Keratinocyte (primary cell): ENCODE measurements around the gene NCKAP5. TPM values are rescaled to one million over a fixed set of nuclear protein-coding genes. Genes with fewer than 3 reads are reported as not detected.

Source experiments
- DNase-seq: peaks from one replicate; pipeline ENCODE4 v3.0.0-alpha.2; 2011; ENCODE audit warnings: low read depth, missing footprints, low spot score
- FAIRE-seq: peaks from 2 replicates; lab custom pipeline; 2011; peaks lifted over from hg19 to GRCh38; lab: Jason Lieb, UNC
- H2AFZ ChIP-seq: 2 replicates; pipeline ENCODE4 v1.6.0; 2012; ENCODE audit warnings: low read length, control low read depth, inconsistent platforms; ENCODE audit not compliant: control insufficient read depth
- H3K27ac ChIP-seq: 2 replicates; pipeline ENCODE4 v1.5.1; 2011; ENCODE audit warnings: low read length; ENCODE audit not compliant: control insufficient read depth, insufficient read depth
- H3K27me3 ChIP-seq: 3 replicates; pipeline ENCODE4 v1.6.0; 2011; ENCODE audit warnings: low read length; ENCODE audit not compliant: control insufficient read depth, insufficient read depth; ENCODE audit errors: extremely low read depth
- H3K36me3 ChIP-seq, 2 experiments: 2 replicates in 1 of 2; 3 replicates in 1 of 2; pipeline ENCODE4 v1.5.1; 2011; ENCODE audit warnings: low read length in 2 of 2, mild to moderate bottlenecking in 1 of 2; ENCODE audit not compliant: control insufficient read depth in 2 of 2, insufficient read depth in 2 of 2; ENCODE audit errors: extremely low read depth in 1 of 2
- H3K4me1 ChIP-seq: 3 replicates; pipeline ENCODE4 v1.5.1; 2011; ENCODE audit warnings: low read length; ENCODE audit not compliant: control insufficient read depth, insufficient read depth; ENCODE audit errors: extremely low read depth
- H3K4me2 ChIP-seq: 3 replicates; pipeline ENCODE4 v1.6.0; 2011; ENCODE audit warnings: low read depth, low read length; ENCODE audit not compliant: control insufficient read depth, insufficient read depth; ENCODE audit errors: extremely low read depth
- H3K4me3 ChIP-seq, 3 experiments: fragments of 200-600 bp in 1 of 3; sonication (generic) in 1 of 3; 2 replicates in 2 of 3; 3 replicates in 1 of 3; pipeline ENCODE4 v1.5.1; 2011 to 2016; ENCODE audit warnings: low read length in 3 of 3, mild to moderate bottlenecking in 3 of 3, control low read depth in 2 of 3, inconsistent platforms in 1 of 3, low read depth in 1 of 3, mixed read lengths in 1 of 3, mixed run types in 1 of 3, moderate library complexity in 1 of 3; ENCODE audit not compliant: control insufficient read depth in 2 of 3, insufficient read depth in 2 of 3; ENCODE audit errors: extremely low read depth in 1 of 3
- H3K79me2 ChIP-seq: 2 replicates; pipeline ENCODE4 v1.6.0; 2012; ENCODE audit warnings: low read length; ENCODE audit not compliant: control insufficient read depth, insufficient read depth
- H3K9ac ChIP-seq: 3 replicates; pipeline ENCODE4 v1.6.0; 2011; ENCODE audit warnings: low read length; ENCODE audit not compliant: control insufficient read depth, insufficient read depth; ENCODE audit errors: extremely low read depth
- H3K9me1 ChIP-seq: 3 replicates; pipeline ENCODE4 v1.6.0; 2011; ENCODE audit warnings: low read length; ENCODE audit not compliant: control insufficient read depth, insufficient read depth; ENCODE audit errors: extremely low read depth
- H3K9me3 ChIP-seq: 2 replicates; pipeline ENCODE4 v1.5.1; 2012; ENCODE audit warnings: low read depth, low read length; ENCODE audit not compliant: control insufficient read depth
- H4K20me1 ChIP-seq: 3 replicates; pipeline ENCODE4 v1.6.0; 2011; ENCODE audit warnings: low read length; ENCODE audit not compliant: control insufficient read depth, insufficient read depth; ENCODE audit errors: extremely low read depth
- CTCF ChIP-seq, 3 experiments: IDR thresholded peaks in 1 of 3; conservative IDR thresholded peaks in 1 of 3; optimal IDR thresholded peaks in 1 of 3; 2 replicates in 2 of 3; 3 replicates in 1 of 3; pipeline versions ENCODE3 to v1.5.1; 2011; ENCODE audit warnings: low read length in 3 of 3, mild to moderate bottlenecking in 3 of 3, moderate library complexity in 2 of 3, control low read depth in 1 of 3, inconsistent platforms in 1 of 3; ENCODE audit not compliant: insufficient read depth in 2 of 3; ENCODE audit errors: extremely low read depth in 1 of 3
- EZH2 ChIP-seq: IDR thresholded peaks from one replicate; pipeline ENCODE4 v1.6.1; 2012; ENCODE audit warnings: inconsistent platforms, mild to moderate bottlenecking, low read length, moderate library complexity
- dilution Hi-C: fragments of 300-500 bp; cut with MboI; formaldehyde crosslinking; loops from one replicate; pipeline ENCODE4 v1.7.0; 2020; ENCODE audit warnings: low sequenced_read_pairs; ENCODE audit not compliant: extremely low pct_ligation_motif_present
- polyA plus RNA-seq, 5 experiments: library from polyadenylated mRNA; depleted of rRNA in 3 of 5; stranded (reverse) in 3 of 5; stranded (forward) in 1 of 5; unstranded in 1 of 5; fragments of >200 nt; gene quantifications; 1 replicate in 1 of 5; 2 replicates in 3 of 5; 3 replicates in 1 of 5; pipeline versions ENCODE4 v1.2.1 to v1.2.3, GENCODE V29; 2011 to 2012; ENCODE audit warnings: missing spikeins in 2 of 5, low read depth in 1 of 5, low replicate concordance in 1 of 5

Gene NCKAP5
- polyA plus RNA-seq, 1 donor (not counting 4 experiments of a cell fraction or from before 2014, with no cell fraction given) = 3.6 TPM

GRCh38 chr2:133177196-133177595, 391.1 kb downstream of the NCKAP5 start:
- H2AFZ ChIP-seq = no peak overlapping the region
- H3K9me3 ChIP-seq = no peaks in the 10 kb centered on the region
- no peaks in the 10 kb centered on the region for H3K36me3 ChIP-seq
- H3K4me1 ChIP-seq = no peaks in the 10 kb centered on the region
- no peak overlapping the region for H3K9ac ChIP-seq
- no peaks in the 10 kb centered on the region for H4K20me1 ChIP-seq
- FAIRE-seq = no peak
- no peak for DNase-seq
- no peak overlapping the region for H3K27ac ChIP-seq
- no peaks in the 10 kb centered on the region for H3K9me1 ChIP-seq
- H3K4me2 ChIP-seq = no peak overlapping the region
- H3K27me3 ChIP-seq = no peaks in the 10 kb centered on the region
- TF ChIP-seq CTCF (optimal IDR thresholded peaks at IDR 0.05 in 1 of 3, IDR thresholded peaks at IDR 0.05 in 1 of 3, conservative IDR thresholded peaks at IDR 0.05 in 1 of 3; ENCODE audit: extremely low read depth in 1 of 3, insufficient read depth in 2 of 3, low read length in 3 of 3) (no peak), EZH2 (no peak)
- no peaks in the 10 kb centered on the region for H3K79me2 ChIP-seq
- dilution Hi-C loops = no loop called here
- no peak overlapping the region for H3K4me3 ChIP-seq

DNA sequence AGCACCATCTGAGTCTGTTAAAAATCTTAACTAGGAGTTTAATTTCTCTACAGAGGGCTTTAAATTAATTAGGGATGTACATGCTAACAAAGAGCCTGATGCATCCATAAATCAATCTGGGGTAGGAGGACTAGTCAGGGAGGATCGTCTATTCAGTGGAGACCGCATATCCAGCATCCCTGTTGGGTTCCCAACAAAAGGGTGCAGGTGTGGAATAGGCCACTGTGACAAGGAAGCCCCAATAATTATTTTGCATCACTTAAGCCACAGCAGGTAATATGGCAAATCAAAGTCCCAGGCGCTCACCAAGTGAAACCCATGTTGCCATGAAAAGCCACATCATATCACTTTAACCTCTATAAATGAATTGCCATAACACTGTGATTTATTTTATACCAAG, 392.3 kb downstream of the NCKAP5 start:
- no peak overlapping the region for H2AFZ ChIP-seq
- H3K9me3 ChIP-seq = no peaks in the 10 kb centered on the region
- H3K36me3 ChIP-seq = no peaks in the 10 kb centered on the region
- DNase-seq = no peak
- no peak for TF ChIP-seq CTCF (optimal IDR thresholded peaks at IDR 0.05 in 1 of 3, IDR thresholded peaks at IDR 0.05 in 1 of 3, conservative IDR thresholded peaks at IDR 0.05 in 1 of 3; ENCODE audit: extremely low read depth in 1 of 3, insufficient read depth in 2 of 3, low read length in 3 of 3)
- TF ChIP-seq EZH2 = no peak
- no peaks in the 10 kb centered on the region for H3K4me1 ChIP-seq
- H3K27me3 ChIP-seq = no peaks in the 10 kb centered on the region
- no peaks in the 10 kb centered on the region for H4K20me1 ChIP-seq
- H3K4me2 ChIP-seq = no peak overlapping the region
- H3K9me1 ChIP-seq = no peaks in the 10 kb centered on the region
- H3K79me2 ChIP-seq = no peaks in the 10 kb centered on the region
- H3K9ac ChIP-seq = no peak overlapping the region
- dilution Hi-C loops = no loop called here
- FAIRE-seq = no peak
- no peak overlapping the region for H3K27ac ChIP-seq
- H3K4me3 ChIP-seq = no peak overlapping the region
